K562 (cell line): Measurements from ENCODE around the gene CYP4B1. TPM values are rescaled to one million over a fixed set of nuclear protein-coding genes. Genes with fewer than 3 reads are reported as not detected.

Experiments used
- ATAC-seq: fragments of 200-7000 bp; cut with Tn5 transposase; 3 replicates; pipeline ENCODE4 v1.9.1; 2020; ENCODE audit warnings: moderate library complexity
- BruUV-seq: library from RNA; stranded (reverse); fragments of 400-500 nt; replicated peaks from 2 replicates; lab custom pipeline; 2021; lab: Mats Ljungman, UMichigan
- CTCF ChIA-PET: fragments of 300-600 bp; formaldehyde crosslinking; extraction: SDS; loops from one replicate; lab custom pipeline; 2021; ENCODE audit warnings: low intra/inter-chr PET ratio; lab: Yijun Ruan, JAX
- POLR2A ChIA-PET: fragments of 300-600, 350-650 bp; sonication (Branson Sonifier 250); formaldehyde crosslinking; extraction: SDS; loops from one replicate; lab custom pipeline; 2021; ENCODE audit warnings: antibody characterized with exemption, inconsistent platforms; lab: Yijun Ruan, JAX
- DNase-seq, 4 experiments: peaks; one replicate each; pipeline versions ENCODE4 v3.0.0 to v3.0.0-alpha.2; 2011 to 2018; ENCODE audit warnings: low spot score in 3 of 4, mixed read lengths in 3 of 4; ENCODE audit errors: extremely low read depth in 1 of 4
- FAIRE-seq: peaks from 2 replicates; lab custom pipeline; 2011; peaks lifted over from hg19 to GRCh38; lab: Jason Lieb, UNC
- H2AFZ ChIP-seq: 2 replicates; pipeline ENCODE4 v1.6.0; 2011; ENCODE audit warnings: low read depth, low read length, control low read depth, inconsistent platforms
- H3K27ac ChIP-seq: fragments of 200-600 bp; 3 replicates; pipeline ENCODE4 v1.8.0; 2011; ENCODE audit warnings: low read depth, mild to moderate bottlenecking, control low read depth, inconsistent platforms, low read length, moderate library complexity, mixed read lengths; ENCODE audit errors: extremely low read depth
- H3K27me3 ChIP-seq, 2 experiments: fragments of 300-600 bp in 1 of 2; 2 replicates in 1 of 2; 3 replicates in 1 of 2; pipeline versions ENCODE4 v1.6.0 to v1.8.0; 2011; ENCODE audit warnings: inconsistent platforms in 2 of 2, low read length in 2 of 2, mild to moderate bottlenecking in 1 of 2, mixed read lengths in 1 of 2, moderate library complexity in 1 of 2; ENCODE audit not compliant: control insufficient read depth in 2 of 2, insufficient read depth in 2 of 2
- H3K36me3 ChIP-seq: fragments of 300-600 bp; 3 replicates; pipeline ENCODE4 v1.8.0; 2011; ENCODE audit warnings: mild to moderate bottlenecking, low read length, inconsistent platforms; ENCODE audit not compliant: control insufficient read depth, insufficient read depth
- H3K4me1 ChIP-seq, 2 experiments: fragments of 200-600 bp in 1 of 2; replicated peaks in 1 of 2; 2 replicates in 1 of 2; 3 replicates in 1 of 2; pipeline versions ENCODE4 v1.5.1 to v1.8.0; 2011; ENCODE audit warnings: inconsistent platforms in 2 of 2, low read length in 2 of 2, mild to moderate bottlenecking in 1 of 2, mixed read lengths in 1 of 2, moderate library complexity in 1 of 2; ENCODE audit not compliant: control insufficient read depth in 2 of 2, insufficient read depth in 2 of 2
- H3K4me2 ChIP-seq: 2 replicates; pipeline ENCODE4 v1.6.1; 2011; ENCODE audit warnings: low read length, control low read depth, inconsistent platforms, mixed read lengths; ENCODE audit not compliant: insufficient read depth
- H3K4me3 ChIP-seq: fragments of 200-600 bp; sonication (generic), shearing (Covaris generic); 2 replicates; pipeline ENCODE4 v1.5.1; 2016; ENCODE audit warnings: control low read depth, inconsistent platforms
- H3K79me2 ChIP-seq: fragments of 200-600 bp; 3 replicates; pipeline ENCODE4 v1.8.0; 2011; ENCODE audit warnings: low read length, inconsistent platforms; ENCODE audit not compliant: control insufficient read depth, insufficient read depth
- H3K9ac ChIP-seq, 2 experiments: 2 replicates each; pipeline versions ENCODE4 v1.6.0 to v1.6.1; 2011; ENCODE audit warnings: low read depth in 2 of 2, low read length in 2 of 2, control low read depth in 1 of 2, inconsistent platforms in 1 of 2, mild to moderate bottlenecking in 1 of 2, mixed read lengths in 1 of 2; ENCODE audit not compliant: insufficient read depth in 1 of 2
- H3K9me1 ChIP-seq: one replicate; pipeline ENCODE4 v1.6.0; 2011; ENCODE audit warnings: inconsistent platforms, mild to moderate bottlenecking, low read length, moderate library complexity; ENCODE audit not compliant: control insufficient read depth, insufficient read depth
- H3K9me3 ChIP-seq: replicated peaks from 2 replicates; pipeline ENCODE4 v1.5.1; 2011; ENCODE audit warnings: low read depth, low read length, inconsistent platforms; ENCODE audit not compliant: control insufficient read depth, insufficient read depth
- H4K20me1 ChIP-seq: replicated peaks from 2 replicates; pipeline ENCODE4 v1.6.1; 2011; ENCODE audit warnings: low read length, inconsistent platforms, mixed read lengths; ENCODE audit not compliant: control insufficient read depth, insufficient read depth
- ESRRA ChIP-seq: fragments of 450-650 bp; IDR thresholded peaks from 2 replicates; pipeline ENCODE4 v1.6.1; 2014; ENCODE audit warnings: low read depth, mild to moderate bottlenecking, moderate library complexity, borderline replicate concordance
- MIER1 ChIP-seq: fragments of 450-650 bp; IDR thresholded peaks from 2 replicates; pipeline ENCODE4 v1.6.1; 2016; ENCODE audit warnings: antibody characterized with exemption, mild to moderate bottlenecking, low read depth
- PBX2 ChIP-seq, 2 experiments: IDR thresholded peaks in 1 of 2; conservative IDR thresholded peaks in 1 of 2; 2 replicates each; pipeline ENCODE4 v1.6.1; 2016; ENCODE audit warnings: low read depth in 2 of 2, mild to moderate bottlenecking in 1 of 2, missing compliant biosample characterization in 1 of 2, missing genetic modification characterization in 1 of 2, moderate library complexity in 1 of 2
- PCBP2 ChIP-seq: fragments of 200-400 bp; formaldehyde crosslinking; IDR thresholded peaks from 2 replicates; pipeline ENCODE4 v1.6.1; 2018; ENCODE audit warnings: low read length, low read depth, mild to moderate bottlenecking, moderate library complexity; ENCODE audit not compliant: poor library complexity, severe bottlenecking
- PHF20 ChIP-seq: fragments of 450-650 bp; IDR thresholded peaks from 2 replicates; pipeline ENCODE4 v1.6.1; 2018; ENCODE audit not compliant: partially characterized antibody
- TAF1 ChIP-seq: IDR thresholded peaks from 2 replicates; pipeline ENCODE4 v1.6.1; 2011; ENCODE audit warnings: mild to moderate bottlenecking, low read length, moderate library complexity; ENCODE audit not compliant: insufficient read depth, control insufficient read depth, severe bottlenecking; ENCODE audit errors: extremely low read depth
- TGIF2 ChIP-seq: sonication (generic); formaldehyde crosslinking; IDR thresholded peaks from 2 replicates; pipeline ENCODE4 v1.8.1; 2022; ENCODE audit warnings: mild to moderate bottlenecking, missing genetic modification reagents, moderate library complexity
- WGBS: fragments of 100-300 bp; shearing (Covaris generic); methylation state at CpG from one replicate; pipeline ENCODE4 v1.1.6; 2016; ENCODE audit warnings: low coverage, mixed read lengths; ENCODE audit not compliant: insufficient coverage; ENCODE audit errors: missing lambda C conversion rate; 5-methylcytosine and 5-hydroxymethylcytosine counted together
- in situ Hi-C: fragments of 300-500 bp; cut with MboI; formaldehyde crosslinking; loops from 4 replicates; pipeline ENCODE4 v1.15.0; 2018; ENCODE audit warnings: inconsistent platforms, mixed read lengths
- intact Hi-C: fragments of 100-400 bp; cut with micrococcal nuclease; formaldehyde crosslinking; loops from 2 replicates; pipeline ENCODE4 v1.14.2; 2022
- polyA plus RNA-seq, 8 experiments: library from polyadenylated mRNA; depleted of rRNA in 4 of 8; stranded (reverse) in 5 of 8; unstranded in 3 of 8; fragments of >200 nt; fragmentation: Nextera tagmentation in 2 of 8; fragmentation: Illumina TruSeq in 1 of 8; extraction: Ambion mirVana in 2 of 8; extraction: Trizol in 1 of 8; gene quantifications; 2 replicates each; pipeline versions ENCODE4 v1.2.1 to v1.2.3, GENCODE V29; 2011 to 2014; ENCODE audit warnings: inconsistent platforms in 1 of 8, missing spikeins in 1 of 8
- total RNA-seq, 7 experiments: library from RNA; depleted of rRNA in 6 of 7; stranded (reverse); fragments of >200 nt in 6 of 7; fragmentation: Illumina TruSeq in 2 of 7; extraction: Trizol in 2 of 7; gene quantifications; 2 replicates each; pipeline versions ENCODE4 v1.2.1 to v1.2.3, GENCODE V29; 2011 to 2021; ENCODE audit warnings: low replicate concordance in 1 of 7
- TF ChIP-seq, protein P1 (sequence below), 3 experiments: fragments of 200-800 bp in 1 of 3; sonication (Bioruptor generic) in 1 of 3; sonication (generic) in 1 of 3; formaldehyde crosslinking in 1 of 3; IDR thresholded peaks; 2 replicates each; pipeline versions ENCODE4 v1.6.1 to v1.8.0; 2016 to 2022; ENCODE audit warnings: mild to moderate bottlenecking in 2 of 3, missing compliant biosample characterization in 2 of 3, missing genetic modification characterization in 2 of 3, missing genetic modification reagents in 1 of 3

Gene CYP4B1
- total and polyA plus RNA-seq, 9 of the 15 experiments (the other 6 are each of a cell fraction or from before 2014, with no cell fraction given) = 0.69 TPM; not detected in 8

GRCh38 chr1:46797696-46798470, 963 bp upstream of the CYP4B1 start:
- ChIA-PET CTCF (no interaction called here), POLR2A (interaction anchor here (0.6 to 2.0 kb wide), 3 partner anchors 18 to 382 kb away, joined by 3 to 4 read pairs (median 3); no protein-coding TSS in a partner anchor)
- ATAC-seq = no peak
- Histone ChIP-seq H2AFZ (no peak overlapping the region), H4K20me1 (no peaks in the 10 kb centered on the region), H3K27me3 (peaks cover 2 to 11% of the 10 kb centered on the region in 2 experiments; a peak in 2 of 5 replicates), H3K4me3 (no peak overlapping the region), H3K4me2 (no peak overlapping the region), H3K9ac (no peak overlapping the region), H3K79me2 (no peaks in the 10 kb centered on the region), H3K4me1 (no peaks in the 10 kb centered on the region), H3K9me1 (no peaks in the 10 kb centered on the region), H3K27ac (no peak overlapping the region), H3K9me3 (no peaks in the 10 kb centered on the region), H3K36me3 (no peaks in the 10 kb centered on the region)
- in situ Hi-C loops (no loop called here), intact Hi-C loops (no loop called here)
- FAIRE-seq = peak; percentile 32
- DNase-seq = peak in 3 of 4 experiments; percentile 1 to 3 (median 2)
- TF ChIP-seq TGIF2 (CRISPR knock-in tag) (no peak), PHF20 (no peak), PBX2 (CRISPR knock-in tag; IDR thresholded peaks at IDR 0.05; ENCODE audit: low read depth) (no peak), PBX2 (tag; conservative IDR thresholded peaks at IDR 0.05; ENCODE audit: low read depth) (no peak), ESRRA (no peak), TAF1 (no peak), MIER1 (no peak), PCBP2 (no peak)
- TF ChIP-seq, protein P1, sequence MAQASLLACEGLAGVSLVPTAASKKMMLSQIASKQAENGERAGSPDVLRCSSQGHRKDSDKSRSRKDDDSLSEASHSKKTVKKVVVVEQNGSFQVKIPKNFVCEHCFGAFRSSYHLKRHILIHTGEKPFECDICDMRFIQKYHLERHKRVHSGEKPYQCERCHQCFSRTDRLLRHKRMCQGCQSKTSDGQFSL (CRISPR knock-in tag; IDR thresholded peaks at IDR 0.05) = no peak
- TF ChIP-seq, protein P1 (tag; IDR thresholded peaks at IDR 0.05) = no peak
- WGBS = 0% methylated on average over 1 of the region's 1 CpG
- BruUV-seq = no TSS peak
